HG03159 (cell line): ENCODE measurements around the gene MOB2.
"Not testable (repeated sequence)": the region's sequence is repeated elsewhere in the genome, so short reads cannot be mapped to it uniquely, and the experiment has no call there.

Experiments
- ATAC-seq: cut with Tn5 transposase; IDR thresholded peaks from one replicate; pipeline ENCODE4 v1.9.1; 2021; ENCODE audit warnings: mild to moderate bottlenecking, moderate library complexity; ENCODE audit not compliant: unreplicated experiment

MOB2 gene

DNA sequence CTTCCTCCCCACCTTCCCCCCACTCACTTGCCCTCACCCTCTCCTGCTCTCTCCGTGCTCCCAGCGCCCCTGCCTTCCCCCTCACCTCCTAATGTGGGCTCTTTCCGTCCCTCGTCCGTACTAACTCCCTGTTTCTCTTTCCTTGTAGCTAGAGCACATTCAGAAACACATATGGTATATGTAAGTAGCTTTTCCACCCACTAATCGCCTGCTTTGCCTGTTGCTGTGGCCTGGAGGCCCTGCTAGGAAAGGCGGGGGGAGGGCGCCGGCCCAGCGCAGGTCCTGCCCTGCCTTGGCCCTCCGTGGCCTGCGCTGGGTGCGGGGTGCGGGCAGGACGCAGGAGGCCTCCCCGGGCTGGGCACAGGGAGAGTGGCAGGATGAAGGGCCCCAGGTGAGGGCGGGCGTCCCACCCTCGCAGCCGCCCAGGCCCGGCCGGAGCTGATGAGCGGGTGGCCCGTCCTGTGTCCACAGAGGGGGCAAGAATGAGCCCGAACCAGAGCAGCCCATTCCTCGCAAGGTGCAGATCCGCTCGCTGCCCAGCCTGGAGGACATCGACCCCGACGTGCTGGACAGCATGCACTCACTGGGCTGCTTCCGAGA lies 41.7 kb downstream of the MOB2 start:
- no peak for ATAC-seq

GRCh38 chr11:1444321-1444720 lies 42.3 kb downstream of the MOB2 start:
- ATAC-seq: no peak

DNA sequence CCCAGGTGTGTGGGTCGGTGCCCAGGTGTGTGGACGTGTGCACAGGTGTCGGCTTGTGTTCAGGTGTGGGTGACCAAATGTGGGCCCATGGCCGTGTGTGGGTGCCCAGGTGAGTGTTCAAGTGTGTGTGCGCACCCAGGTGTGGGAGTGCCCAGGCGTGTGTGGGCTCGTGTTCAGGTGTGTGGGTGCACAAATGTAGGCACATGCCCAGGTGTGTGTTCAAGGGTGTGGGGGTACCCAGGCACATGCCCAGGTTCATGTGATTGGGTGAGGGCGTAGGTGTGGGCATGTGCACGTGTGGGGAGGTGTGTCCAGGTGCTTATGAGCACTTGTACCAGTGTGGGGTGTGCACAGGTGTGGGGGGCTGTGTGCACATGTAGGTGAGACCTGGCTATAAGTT lies 42.8 kb downstream of the MOB2 start:
- ATAC-seq: no peak

DNA sequence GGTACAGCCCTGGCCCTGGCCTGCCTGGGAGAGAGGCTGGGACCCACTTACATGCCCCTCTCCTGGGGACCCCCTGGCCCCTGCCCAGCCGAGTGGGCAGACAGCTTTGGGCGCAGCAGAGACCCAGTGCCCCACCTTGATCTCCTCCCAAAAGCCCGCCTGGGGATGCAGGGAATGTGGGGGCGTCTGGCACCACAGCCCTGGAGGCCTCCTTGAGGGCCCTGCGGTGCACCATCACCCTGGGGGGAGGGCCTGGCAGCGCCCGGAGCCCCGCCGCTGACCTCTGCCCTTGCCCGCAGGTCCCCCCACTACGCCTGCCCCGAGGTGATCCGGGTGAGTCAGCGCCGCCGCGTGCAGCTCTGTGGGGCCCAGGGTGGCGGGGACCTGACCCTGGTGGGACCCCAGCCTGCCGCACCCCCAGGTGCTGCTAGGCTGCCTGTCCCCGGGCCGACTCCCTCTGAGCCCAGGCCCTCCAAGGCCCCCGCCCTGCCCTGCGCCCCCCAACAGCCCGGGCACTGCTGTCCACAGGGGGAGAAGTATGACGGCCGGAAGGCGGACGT lies 43.7 kb downstream of the MOB2 start:
- no peak for ATAC-seq

GRCh38 chr11:1442163-1442562 lies 44.4 kb downstream of the MOB2 start:
- ATAC-seq: no peak

DNA sequence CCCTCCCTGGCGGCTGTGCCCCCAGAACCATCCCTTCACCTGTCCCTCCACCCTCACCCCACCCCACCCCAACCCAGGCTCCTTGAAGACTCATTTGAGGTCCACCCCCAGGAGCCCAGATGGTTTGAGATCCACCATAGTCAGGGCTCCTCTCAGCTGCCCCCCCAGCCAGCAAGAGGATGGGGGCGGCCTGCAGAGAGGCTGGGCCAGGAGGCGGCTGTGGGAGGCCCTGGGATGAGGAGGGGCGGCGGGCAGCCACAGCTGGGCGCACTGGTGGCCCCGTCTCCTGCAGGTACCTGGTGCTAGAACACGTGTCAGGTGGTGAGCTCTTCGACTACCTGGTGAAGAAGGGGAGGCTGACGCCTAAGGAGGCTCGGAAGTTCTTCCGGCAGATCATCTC lies 46.1 kb downstream of the MOB2 start:
- no peak for ATAC-seq

GRCh38 chr11:1440066-1440465 lies 46.5 kb downstream of the MOB2 start:
- ATAC-seq: no peak

GRCh38 chr11:1439341-1439740 lies 47.2 kb downstream of the MOB2 start:
- no peak for ATAC-seq

- no peak for ATAC-seq
These were observed 47.6 kb downstream of the MOB2 start for GRCh38 chr11:1438967-1439330.

- no peak for ATAC-seq
These were observed 48.2 kb downstream of the MOB2 start for GRCh38 chr11:1438261-1438966.

DNA sequence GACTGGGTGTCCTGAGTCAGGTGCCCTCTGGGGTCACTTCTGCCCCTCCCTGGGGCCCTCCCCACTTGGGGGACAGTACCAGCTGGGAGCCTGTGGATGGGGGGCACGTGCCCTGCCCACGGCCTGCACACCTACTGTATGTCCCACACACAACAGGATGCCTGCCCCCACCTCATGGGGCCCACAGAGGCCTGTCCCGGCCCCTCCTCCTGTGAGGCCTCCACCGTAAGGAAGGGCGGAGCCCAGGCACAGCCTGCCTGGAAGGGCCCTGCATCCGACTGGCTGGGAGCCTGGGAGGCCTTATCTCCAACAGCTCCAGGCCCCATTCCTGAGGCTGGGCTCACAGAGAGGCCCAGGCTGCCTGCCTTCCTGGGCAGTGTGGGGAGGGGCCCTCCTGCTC lies 49.1 kb downstream of the MOB2 start:
- no peak for ATAC-seq

DNA sequence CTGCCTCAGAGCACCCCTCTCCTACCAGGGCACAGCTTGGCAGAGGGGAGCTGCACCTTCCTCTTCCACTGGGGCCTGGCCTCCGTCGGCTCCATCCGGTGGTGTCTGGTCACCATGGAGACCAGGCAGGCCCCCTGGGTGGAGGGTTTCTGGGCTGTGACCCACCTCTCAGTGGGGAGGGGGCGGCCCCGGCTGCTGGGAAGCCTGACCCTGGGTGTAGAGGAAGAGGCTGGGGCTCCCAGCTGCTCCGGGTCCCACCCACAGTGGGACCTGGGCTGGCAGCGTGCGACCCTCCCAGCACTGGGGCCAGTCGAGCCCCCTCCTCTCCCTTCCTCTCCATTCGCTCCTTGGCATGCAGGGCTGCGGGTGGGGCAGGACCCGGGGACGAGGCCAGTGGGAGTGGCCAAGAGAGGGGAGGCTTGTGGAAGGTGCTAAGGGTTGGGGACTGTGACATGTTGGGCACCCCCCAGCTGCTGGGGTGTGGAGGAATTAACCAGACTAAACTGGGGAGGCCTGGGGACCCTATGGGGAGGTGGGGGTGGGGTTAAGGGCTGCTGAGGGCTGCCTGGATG lies 50.0 kb downstream of the MOB2 start:
- no peak for ATAC-seq

DNA sequence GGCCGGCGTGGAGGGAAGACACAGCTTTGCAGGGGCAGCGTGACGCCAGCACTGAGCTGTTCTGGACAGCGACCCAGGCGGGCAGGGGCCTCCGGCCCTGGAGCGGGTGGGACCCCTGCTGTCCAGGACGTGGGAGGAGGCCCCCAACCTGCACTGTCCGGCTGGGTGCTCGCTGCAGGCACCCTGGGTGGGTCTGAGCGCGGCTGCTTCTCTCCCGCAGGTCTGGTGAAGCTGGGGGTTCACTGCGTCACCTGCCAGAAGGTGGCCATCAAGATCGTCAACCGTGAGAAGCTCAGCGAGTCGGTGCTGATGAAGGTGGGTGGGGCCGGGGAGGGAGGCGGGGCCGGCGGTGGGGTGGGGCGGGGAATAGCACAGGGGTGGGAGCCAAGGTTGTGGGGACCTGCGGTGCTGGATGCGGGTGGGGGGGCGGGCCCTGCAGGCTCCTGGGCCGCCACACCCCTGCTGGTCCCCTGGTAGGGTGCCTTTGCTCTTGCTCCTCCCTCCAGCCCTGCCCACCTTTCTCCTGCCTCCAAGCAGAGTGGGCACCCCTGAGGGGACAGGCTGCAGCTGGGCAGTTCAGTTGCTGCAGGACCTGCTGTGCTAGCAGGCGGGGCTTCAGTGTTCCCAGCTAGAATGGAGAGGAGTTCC lies 50.6 kb downstream of the MOB2 start:
- ATAC-seq: no peak

DNA sequence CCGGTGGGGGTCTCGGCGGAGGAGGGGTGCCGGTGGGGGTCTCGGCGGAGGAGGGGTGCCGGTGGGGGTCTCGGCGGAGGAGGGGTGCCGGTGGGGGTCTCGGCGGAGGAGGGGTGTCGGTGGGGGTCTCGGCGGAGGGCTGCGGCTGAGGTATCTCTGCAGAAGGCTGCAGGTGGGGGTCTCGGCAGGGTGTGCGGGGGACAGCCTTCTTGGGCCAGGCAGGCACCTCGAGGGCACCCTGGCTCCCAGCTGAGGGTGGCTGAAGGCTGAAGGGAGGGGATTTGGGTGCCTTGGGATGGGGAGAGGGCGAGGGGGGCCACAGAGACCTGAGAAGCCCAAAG lies 51.1 kb downstream of the MOB2 start:
- not testable (repeated sequence) for ATAC-seq

DNA sequence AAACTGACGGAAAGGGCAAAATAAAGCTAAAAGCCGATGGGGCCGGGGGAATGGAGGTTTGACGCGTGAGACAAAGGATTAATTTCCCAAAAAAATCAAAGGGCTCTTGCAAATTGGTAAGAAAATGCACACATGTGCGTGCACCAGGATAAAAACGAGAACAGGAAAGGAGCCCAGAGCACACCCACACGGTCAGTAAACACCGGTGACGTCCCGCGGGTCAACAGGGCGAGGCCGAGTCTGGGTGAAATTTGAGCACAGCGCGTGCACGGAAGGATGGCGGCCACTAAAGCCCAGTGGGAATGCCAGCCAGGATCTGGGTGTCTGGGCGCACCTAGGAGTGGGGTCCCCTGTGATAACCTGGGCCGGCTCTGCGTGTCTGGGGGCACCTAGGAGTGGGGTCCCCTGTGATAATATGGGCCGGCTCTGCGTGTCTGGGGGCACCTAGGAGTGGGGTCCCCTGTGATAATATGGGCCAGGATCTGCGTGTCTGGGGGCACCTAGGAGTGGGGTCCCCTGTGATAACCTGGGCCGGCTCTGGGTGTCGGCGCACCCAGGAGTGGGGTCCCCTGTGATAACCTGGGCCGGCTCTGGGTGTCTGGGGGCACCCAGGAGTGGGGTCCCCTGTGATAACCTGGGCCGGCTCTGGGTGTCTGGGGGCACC lies 52.5 kb downstream of the MOB2 start:
- no peak for ATAC-seq

GRCh38 chr11:1433568-1433967 lies 53.0 kb downstream of the MOB2 start:
- no peak for ATAC-seq

GRCh38 chr11:1428762-1429316 lies 57.7 kb downstream of the MOB2 start:
- ATAC-seq: no peak

GRCh38 chr11:1425439-1425838 lies 61.1 kb downstream of the MOB2 start:
- no peak for ATAC-seq

DNA sequence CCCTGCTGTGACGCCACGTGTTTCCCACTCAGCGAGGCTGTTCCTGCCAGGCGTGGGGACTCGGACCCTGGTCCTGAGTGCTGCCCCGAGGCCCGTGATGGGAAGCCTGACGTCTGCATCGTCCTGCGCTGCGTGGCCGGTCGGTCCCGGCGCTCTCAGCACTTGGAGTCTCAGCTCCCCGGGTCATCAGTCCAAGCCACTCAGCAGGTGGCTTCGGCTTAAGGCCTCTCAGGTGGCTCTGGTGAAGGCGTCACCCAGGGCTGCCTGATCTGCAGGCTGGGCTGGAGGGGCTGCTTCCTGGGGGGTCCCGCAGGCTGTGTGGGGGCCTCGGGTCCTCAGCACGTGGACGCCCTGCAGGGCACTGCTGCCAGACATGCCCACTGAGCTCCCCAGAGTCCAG lies 61.6 kb downstream of the MOB2 start:
- ATAC-seq: no peak

- not testable (repeated sequence) for ATAC-seq
These were observed 63.2 kb downstream of the MOB2 start for GRCh38 chr11:1423406-1423805.

DNA sequence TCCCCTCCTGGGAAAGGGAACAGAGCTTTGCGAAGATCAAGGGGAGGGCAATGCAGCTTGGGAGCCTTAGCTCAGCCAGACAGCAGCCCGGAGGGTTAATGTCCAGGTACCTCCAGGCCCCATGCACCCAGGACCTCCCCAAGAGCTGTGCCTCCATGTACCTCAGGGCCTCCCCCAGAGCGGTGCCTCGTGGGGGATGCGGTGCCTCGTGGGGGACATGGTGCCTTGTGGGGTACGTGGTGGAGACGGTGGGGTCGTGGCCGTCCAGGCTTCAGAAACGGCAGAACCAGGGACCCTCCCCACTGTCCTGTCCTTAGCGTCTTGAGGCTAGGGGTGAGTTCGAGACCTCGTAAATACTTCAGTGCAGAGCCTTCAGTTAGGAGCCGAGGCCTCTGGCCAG lies 63.6 kb downstream of the MOB2 start:
- ATAC-seq: no peak
